Astrocyte (in vitro differentiated cells and primary cell): ENCODE results near the gene TRIM59. TPM values are rescaled to one million over a fixed set of nuclear protein-coding genes. Genes with fewer than 3 reads are reported as not detected.

Source experiments
- DNase-seq: peaks from one replicate; pipeline ENCODE4 v3.0.0-alpha.2; 2010; ENCODE audit warnings: low read depth
- FAIRE-seq: peaks from 2 replicates; lab custom pipeline; 2011; peaks lifted over from hg19 to GRCh38; lab: Jason Lieb, UNC
- H2AFZ ChIP-seq: 2 replicates; pipeline ENCODE4 v1.6.0; 2012; ENCODE audit warnings: low read depth, low read length, inconsistent platforms
- H3K27ac ChIP-seq: 2 replicates; pipeline ENCODE4 v1.5.1; 2011; ENCODE audit warnings: low read depth, low read length, inconsistent platforms
- H3K27me3 ChIP-seq: 2 replicates; pipeline ENCODE4 v1.6.0; 2011; ENCODE audit warnings: low read length, inconsistent platforms; ENCODE audit not compliant: insufficient read depth
- H3K36me3 ChIP-seq: 2 replicates; pipeline ENCODE4 v1.5.1; 2011; ENCODE audit warnings: low read length, inconsistent platforms; ENCODE audit not compliant: insufficient read depth
- H3K4me1 ChIP-seq: 2 replicates; pipeline ENCODE4 v1.5.1; 2011; ENCODE audit warnings: low read length, inconsistent platforms; ENCODE audit not compliant: insufficient read depth
- H3K4me2 ChIP-seq: 2 replicates; pipeline ENCODE4 v1.6.0; 2012; ENCODE audit warnings: low read length, inconsistent platforms
- H3K4me3 ChIP-seq: 2 replicates; pipeline ENCODE4 v1.5.1; 2011; ENCODE audit warnings: low read depth, mild to moderate bottlenecking, low read length, inconsistent platforms; ENCODE audit not compliant: insufficient read depth
- H3K79me2 ChIP-seq: 2 replicates; pipeline ENCODE4 v1.6.0; 2012; ENCODE audit warnings: mild to moderate bottlenecking, low read length, inconsistent platforms; ENCODE audit not compliant: insufficient read depth
- H3K9ac ChIP-seq: 2 replicates; pipeline ENCODE4 v1.6.0; 2012; ENCODE audit warnings: mild to moderate bottlenecking, low read length, inconsistent platforms
- H3K9me3 ChIP-seq: 2 replicates; pipeline ENCODE4 v1.5.1; 2012; ENCODE audit warnings: low read depth, mild to moderate bottlenecking, low read length, inconsistent platforms; ENCODE audit not compliant: insufficient read depth
- H4K20me1 ChIP-seq: 2 replicates; pipeline ENCODE4 v1.6.0; 2012; ENCODE audit warnings: low read length, inconsistent platforms; ENCODE audit not compliant: insufficient read depth
- H3K27ac Mint-ChIP-seq: one replicate; pipeline ENCODE4 v1.8.0; 2021; ENCODE audit warnings: mild to moderate bottlenecking, mixed read lengths; ENCODE audit not compliant: unreplicated experiment
- H3K27me3 Mint-ChIP-seq: one replicate; pipeline ENCODE4 v1.8.0; 2021; ENCODE audit warnings: low read depth, mixed read lengths; ENCODE audit not compliant: unreplicated experiment
- H3K36me3 Mint-ChIP-seq: one replicate; pipeline ENCODE4 v1.8.0; 2021; ENCODE audit warnings: low read depth, mixed read lengths; ENCODE audit not compliant: unreplicated experiment
- H3K4me1 Mint-ChIP-seq: one replicate; pipeline ENCODE4 v1.8.0; 2021; ENCODE audit warnings: low read depth, mixed read lengths; ENCODE audit not compliant: unreplicated experiment
- H3K4me3 Mint-ChIP-seq: one replicate; pipeline ENCODE4 v1.8.0; 2021; ENCODE audit warnings: mild to moderate bottlenecking, moderate library complexity, mixed read lengths; ENCODE audit not compliant: unreplicated experiment
- H3K9me3 Mint-ChIP-seq: one replicate; pipeline ENCODE4 v1.8.0; 2021; ENCODE audit warnings: mild to moderate bottlenecking, mixed read lengths; ENCODE audit not compliant: unreplicated experiment
- EZH2 ChIP-seq: IDR thresholded peaks from 2 replicates; pipeline ENCODE4 v1.6.1; 2012; ENCODE audit warnings: mild to moderate bottlenecking, low read length, inconsistent platforms; ENCODE audit not compliant: insufficient read depth
- total RNA-seq: library from RNA; stranded (reverse); gene quantifications from 2 replicates; pipeline ENCODE4 v1.2.1, GENCODE V29; 2021
- TF ChIP-seq, protein P1 (sequence below): IDR thresholded peaks from 2 replicates; pipeline ENCODE4 v1.5.1; 2011; ENCODE audit warnings: low read depth, mild to moderate bottlenecking, inconsistent platforms, low read length, moderate library complexity; ENCODE audit not compliant: insufficient read depth

TRIM59 gene
- total RNA-seq, 1 donor from 2014 or later, result 20.6 TPM

GRCh38 chr3:160427832-160428424, 21.7 kb downstream of the TRIM59 start:
- Histone ChIP-seq H3K4me1 (no peaks in the 10 kb centered on the region), H3K27me3 (no peaks in the 10 kb centered on the region), H3K36me3 (peaks cover 66% of the 10 kb centered on the region), H3K4me3 (no peak overlapping the region), H2AFZ (no peak overlapping the region), H3K9ac (no peak overlapping the region), H3K27ac (no peak overlapping the region), H3K9me3 (no peaks in the 10 kb centered on the region), H3K4me2 (no peak overlapping the region), H4K20me1 (no peaks in the 10 kb centered on the region), H3K79me2 (peaks cover 58% of the 10 kb centered on the region)
- H3K4me1 Mint-ChIP-seq, result no peaks in the 10 kb centered on the region
- TF ChIP-seq, protein P1, sequence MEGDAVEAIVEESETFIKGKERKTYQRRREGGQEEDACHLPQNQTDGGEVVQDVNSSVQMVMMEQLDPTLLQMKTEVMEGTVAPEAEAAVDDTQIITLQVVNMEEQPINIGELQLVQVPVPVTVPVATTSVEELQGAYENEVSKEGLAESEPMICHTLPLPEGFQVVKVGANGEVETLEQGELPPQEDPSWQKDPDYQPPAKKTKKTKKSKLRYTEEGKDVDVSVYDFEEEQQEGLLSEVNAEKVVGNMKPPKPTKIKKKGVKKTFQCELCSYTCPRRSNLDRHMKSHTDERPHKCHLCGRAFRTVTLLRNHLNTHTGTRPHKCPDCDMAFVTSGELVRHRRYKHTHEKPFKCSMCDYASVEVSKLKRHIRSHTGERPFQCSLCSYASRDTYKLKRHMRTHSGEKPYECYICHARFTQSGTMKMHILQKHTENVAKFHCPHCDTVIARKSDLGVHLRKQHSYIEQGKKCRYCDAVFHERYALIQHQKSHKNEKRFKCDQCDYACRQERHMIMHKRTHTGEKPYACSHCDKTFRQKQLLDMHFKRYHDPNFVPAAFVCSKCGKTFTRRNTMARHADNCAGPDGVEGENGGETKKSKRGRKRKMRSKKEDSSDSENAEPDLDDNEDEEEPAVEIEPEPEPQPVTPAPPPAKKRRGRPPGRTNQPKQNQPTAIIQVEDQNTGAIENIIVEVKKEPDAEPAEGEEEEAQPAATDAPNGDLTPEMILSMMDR, result no peak
- TF ChIP-seq EZH2, result no peak
- no peak overlapping the region for H3K27ac Mint-ChIP-seq
- no peak for DNase-seq
- no peak for FAIRE-seq
- no peak overlapping the region for H3K4me3 Mint-ChIP-seq
- H3K27me3 Mint-ChIP-seq, result no peaks in the 10 kb centered on the region
- no peaks in the 10 kb centered on the region for H3K9me3 Mint-ChIP-seq
- peaks cover 5% of the 10 kb centered on the region for H3K36me3 Mint-ChIP-seq

DNA sequence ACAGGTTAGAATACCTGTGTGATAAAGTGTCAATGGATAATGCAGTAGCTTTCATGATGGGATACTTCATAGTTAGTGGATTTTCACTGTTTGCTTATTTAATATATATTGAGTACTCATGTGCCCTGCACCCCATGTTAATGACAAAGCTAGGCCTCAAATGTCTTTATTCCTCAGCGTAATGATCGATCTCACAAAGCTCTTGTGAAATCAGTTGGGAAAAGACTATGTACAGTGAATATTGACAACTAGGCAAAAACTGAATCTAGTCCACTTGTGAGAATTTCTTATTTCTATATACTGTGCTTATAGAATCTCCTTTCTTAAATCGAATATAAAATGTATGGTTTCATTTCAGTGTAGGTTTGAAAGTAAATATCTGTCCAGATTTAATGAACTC, 32.3 kb downstream of the TRIM59 start:
- H3K4me3 Mint-ChIP-seq, result no peak overlapping the region

More for the DNA sequence above, 32.3 kb downstream of the TRIM59 start:
- Histone ChIP-seq H4K20me1 (no peaks in the 10 kb centered on the region), H3K79me2 (peaks cover 76% of the 10 kb centered on the region), H3K4me2 (no peak overlapping the region), H3K36me3 (peaks cover 62% of the 10 kb centered on the region), H3K9ac (no peak overlapping the region), H3K4me3 (no peak overlapping the region), H3K4me1 (no peaks in the 10 kb centered on the region), H2AFZ (no peak overlapping the region), H3K9me3 (no peaks in the 10 kb centered on the region), H3K27me3 (no peaks in the 10 kb centered on the region), H3K27ac (no peak overlapping the region)
- H3K36me3 Mint-ChIP-seq, result peaks cover 1% of the 10 kb centered on the region
- no peak for DNase-seq
- FAIRE-seq, result no peak
- no peaks in the 10 kb centered on the region for H3K4me1 Mint-ChIP-seq
- TF ChIP-seq, protein P1, result no peak
- TF ChIP-seq EZH2, result no peak
- no peaks in the 10 kb centered on the region for H3K27me3 Mint-ChIP-seq
- no peaks in the 10 kb centered on the region for H3K9me3 Mint-ChIP-seq
- no peak overlapping the region for H3K27ac Mint-ChIP-seq
